ENCODE measurements around the gene LRRIQ1. TPM values are rescaled to one million over a fixed set of nuclear protein-coding genes. Genes with fewer than 3 reads are reported as not detected.
"Not testable (repeated sequence)": the region's sequence is repeated elsewhere in the genome, so short reads cannot be mapped to it uniquely, and the experiment has no call there.

LRRIQ1 gene
- total RNA-seq, 1 donor from 2014 or later, result not detected

DNA sequence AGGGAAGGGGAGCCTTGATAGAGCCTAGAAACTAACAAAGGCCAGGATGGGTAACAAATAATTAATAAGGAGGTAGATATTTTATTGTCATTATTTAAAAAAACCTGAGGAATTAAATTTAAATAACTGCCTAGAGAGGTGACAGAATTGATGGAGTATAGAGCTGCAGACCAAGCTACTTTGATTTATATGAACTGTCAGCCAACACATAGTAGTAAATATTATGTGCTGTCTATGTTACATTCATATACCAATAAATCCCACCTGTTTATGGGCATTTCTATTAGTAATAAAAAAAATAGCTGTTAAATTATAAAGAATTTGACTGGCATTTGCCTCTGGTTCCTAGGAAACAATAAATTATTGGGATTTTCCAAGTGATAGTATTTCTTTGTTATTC, 37.8 kb upstream of the LRRIQ1 start:
- Mint-ChIP-seq H3K27me3 (ENCODE audit: low read depth) (peaks cover 4% of the 10 kb centered on the region), H3K36me3 (ENCODE audit: low read depth) (no peaks in the 10 kb centered on the region), H3K4me1 (ENCODE audit: low read depth) (no peaks in the 10 kb centered on the region), H3K4me3 (ENCODE audit: unreplicated experiment) (no peak overlapping the region), H3K27ac (ENCODE audit: unreplicated experiment) (no peak overlapping the region), H3K9me3 (ENCODE audit: low read depth) (peaks cover 3% of the 10 kb centered on the region)
- DNase-seq (ENCODE audit: low spot score), result no peak
- TF ChIP-seq, protein P1, sequence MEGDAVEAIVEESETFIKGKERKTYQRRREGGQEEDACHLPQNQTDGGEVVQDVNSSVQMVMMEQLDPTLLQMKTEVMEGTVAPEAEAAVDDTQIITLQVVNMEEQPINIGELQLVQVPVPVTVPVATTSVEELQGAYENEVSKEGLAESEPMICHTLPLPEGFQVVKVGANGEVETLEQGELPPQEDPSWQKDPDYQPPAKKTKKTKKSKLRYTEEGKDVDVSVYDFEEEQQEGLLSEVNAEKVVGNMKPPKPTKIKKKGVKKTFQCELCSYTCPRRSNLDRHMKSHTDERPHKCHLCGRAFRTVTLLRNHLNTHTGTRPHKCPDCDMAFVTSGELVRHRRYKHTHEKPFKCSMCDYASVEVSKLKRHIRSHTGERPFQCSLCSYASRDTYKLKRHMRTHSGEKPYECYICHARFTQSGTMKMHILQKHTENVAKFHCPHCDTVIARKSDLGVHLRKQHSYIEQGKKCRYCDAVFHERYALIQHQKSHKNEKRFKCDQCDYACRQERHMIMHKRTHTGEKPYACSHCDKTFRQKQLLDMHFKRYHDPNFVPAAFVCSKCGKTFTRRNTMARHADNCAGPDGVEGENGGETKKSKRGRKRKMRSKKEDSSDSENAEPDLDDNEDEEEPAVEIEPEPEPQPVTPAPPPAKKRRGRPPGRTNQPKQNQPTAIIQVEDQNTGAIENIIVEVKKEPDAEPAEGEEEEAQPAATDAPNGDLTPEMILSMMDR (IDR thresholded peaks at IDR 0.05), result no peak

DNA sequence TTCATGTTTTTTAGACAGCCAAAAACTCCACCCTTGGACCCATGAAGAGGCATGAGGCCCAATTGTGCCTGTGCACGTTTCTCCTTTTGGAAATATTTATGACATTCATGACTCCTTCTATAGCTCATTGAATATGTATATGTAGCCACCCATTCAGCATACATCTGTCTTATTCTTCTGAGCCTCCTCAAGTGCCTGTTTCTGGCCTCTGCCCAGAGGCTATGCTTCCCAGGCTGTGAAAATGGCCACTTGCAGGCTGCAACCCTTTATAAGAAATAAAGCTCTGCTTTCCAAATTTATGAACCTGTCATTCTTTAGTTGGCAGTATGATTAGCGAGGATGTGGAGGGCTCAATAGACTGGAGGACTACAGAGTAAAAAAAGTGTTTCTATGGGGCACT, 35.4 kb upstream of the LRRIQ1 start:
- Mint-ChIP-seq H3K4me3 (ENCODE audit: unreplicated experiment) (no peak overlapping the region), H3K27ac (ENCODE audit: unreplicated experiment) (no peak overlapping the region), H3K27me3 (ENCODE audit: low read depth) (peaks cover 4% of the 10 kb centered on the region), H3K4me1 (ENCODE audit: low read depth) (no peaks in the 10 kb centered on the region), H3K9me3 (ENCODE audit: low read depth) (no peaks in the 10 kb centered on the region), H3K36me3 (ENCODE audit: low read depth) (no peaks in the 10 kb centered on the region)
- TF ChIP-seq, protein P1 (IDR thresholded peaks at IDR 0.05), result no peak
- DNase-seq (ENCODE audit: low spot score), result no peak

DNA sequence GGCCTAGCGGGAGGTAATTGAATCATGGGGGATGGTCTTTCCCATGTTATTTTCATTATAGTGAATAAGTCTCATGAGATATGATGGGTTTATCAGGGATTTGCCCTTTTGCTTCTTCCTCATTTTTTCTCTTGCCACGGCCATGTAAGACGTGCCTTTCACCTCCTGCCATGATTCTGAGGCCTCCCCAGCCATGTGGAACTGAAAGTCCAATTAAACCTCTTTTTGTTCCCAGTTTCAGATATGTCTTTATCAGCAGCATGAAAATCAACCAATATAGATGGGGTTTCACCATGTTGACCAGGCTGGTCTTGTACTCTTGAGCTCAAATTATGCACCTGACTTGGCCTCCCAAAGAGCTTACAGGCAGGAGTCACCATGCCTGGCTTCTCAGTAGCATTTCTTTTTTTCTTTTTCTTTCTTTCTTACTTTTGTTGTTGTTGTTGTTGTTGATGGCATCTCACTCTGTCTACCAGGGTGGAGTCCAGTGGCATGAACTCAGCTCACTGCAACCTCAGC, 33.3 kb upstream of the LRRIQ1 start:
- Mint-ChIP-seq H3K4me3 (ENCODE audit: unreplicated experiment) (no peak overlapping the region), H3K27ac (ENCODE audit: unreplicated experiment) (no peak overlapping the region), H3K36me3 (ENCODE audit: low read depth) (no peaks in the 10 kb centered on the region), H3K4me1 (ENCODE audit: low read depth) (no peaks in the 10 kb centered on the region), H3K9me3 (ENCODE audit: low read depth) (no peaks in the 10 kb centered on the region), H3K27me3 (ENCODE audit: low read depth) (peaks cover 7% of the 10 kb centered on the region)
- DNase-seq (ENCODE audit: low spot score), result no peak
- TF ChIP-seq, protein P1 (IDR thresholded peaks at IDR 0.05), result no peak

DNA sequence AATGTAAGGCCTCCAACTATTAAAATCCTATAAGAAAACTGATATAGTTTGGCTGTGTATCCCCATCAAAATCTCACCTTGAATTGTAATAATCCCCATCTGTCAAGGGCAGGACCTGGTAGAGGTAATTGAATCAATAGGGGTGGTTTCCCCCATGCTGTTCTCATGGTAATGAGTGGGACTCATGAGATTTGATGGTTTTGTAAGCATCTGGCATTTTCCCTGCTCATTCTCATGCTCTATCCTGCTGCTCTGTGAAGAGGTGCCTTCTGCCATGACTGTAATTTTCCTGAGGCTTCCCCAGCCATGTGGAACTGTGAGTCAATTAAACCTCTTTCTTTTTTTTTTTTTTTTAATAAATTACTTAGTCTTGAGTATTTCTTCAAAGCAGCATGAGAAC, 31.9 kb upstream of the LRRIQ1 start:
- no peak for DNase-seq (ENCODE audit: low spot score)
- H3K4me3 Mint-ChIP-seq (ENCODE audit: unreplicated experiment), result no peak overlapping the region
- H3K9me3 Mint-ChIP-seq (ENCODE audit: low read depth), result no peaks in the 10 kb centered on the region
- peaks cover 7% of the 10 kb centered on the region for H3K27me3 Mint-ChIP-seq (ENCODE audit: low read depth)
- no peak overlapping the region for H3K27ac Mint-ChIP-seq (ENCODE audit: unreplicated experiment)
- TF ChIP-seq, protein P1 (IDR thresholded peaks at IDR 0.05), result no peak
- no peaks in the 10 kb centered on the region for H3K36me3 Mint-ChIP-seq (ENCODE audit: low read depth)
- no peaks in the 10 kb centered on the region for H3K4me1 Mint-ChIP-seq (ENCODE audit: low read depth)

DNA sequence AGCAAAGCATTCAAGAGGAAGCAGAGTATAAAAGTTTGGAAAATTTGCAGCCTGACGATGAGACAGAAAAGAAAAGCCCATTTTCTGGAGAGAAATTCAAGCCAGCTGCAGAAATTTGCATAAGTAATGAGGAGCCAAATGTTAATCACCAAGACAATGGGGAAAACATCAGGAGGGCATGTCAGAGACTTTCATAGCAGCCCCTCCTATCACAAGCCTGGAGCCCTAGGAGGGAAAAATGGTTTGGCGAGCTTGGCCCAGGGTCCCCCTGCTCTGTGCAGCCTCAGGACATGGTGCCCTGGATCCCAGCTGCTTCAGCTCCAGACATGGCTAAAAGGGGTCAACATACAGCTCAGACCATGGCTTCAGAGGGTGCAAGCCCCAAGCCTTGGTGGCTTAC, 31.1 kb upstream of the LRRIQ1 start:
- H3K4me1 Mint-ChIP-seq (ENCODE audit: low read depth); H3K27ac Mint-ChIP-seq (ENCODE audit: unreplicated experiment); H3K36me3 Mint-ChIP-seq (ENCODE audit: low read depth); H3K4me3 Mint-ChIP-seq (ENCODE audit: unreplicated experiment); H3K9me3 Mint-ChIP-seq (ENCODE audit: low read depth); H3K27me3 Mint-ChIP-seq (ENCODE audit: low read depth); DNase-seq (ENCODE audit: low spot score): not testable (repeated sequence)

DNA sequence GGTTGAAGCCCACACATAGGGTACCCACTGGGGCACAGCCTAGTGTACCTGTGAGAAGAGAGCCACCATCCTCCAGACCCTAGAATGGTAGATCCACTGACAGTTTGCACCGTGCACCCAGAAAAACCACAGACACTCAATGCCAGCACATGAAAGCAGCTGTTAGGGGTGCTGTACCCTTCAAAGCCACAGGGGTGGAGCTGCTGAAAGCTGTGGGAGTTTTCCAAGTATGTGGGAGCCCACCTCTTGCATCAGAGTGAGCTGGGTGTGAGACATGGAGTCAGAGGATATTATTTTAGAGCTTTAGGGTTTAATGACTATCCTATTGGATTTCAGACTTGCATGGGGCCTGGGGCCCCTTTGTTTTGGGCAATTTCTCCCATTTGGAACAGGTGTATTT, 30.5 kb upstream of the LRRIQ1 start:
- Mint-ChIP-seq H3K9me3 (ENCODE audit: low read depth) (no peaks in the 10 kb centered on the region), H3K27me3 (ENCODE audit: low read depth) (peaks cover 5% of the 10 kb centered on the region), H3K36me3 (ENCODE audit: low read depth) (no peaks in the 10 kb centered on the region), H3K27ac (ENCODE audit: unreplicated experiment) (no peak overlapping the region), H3K4me3 (ENCODE audit: unreplicated experiment) (no peak overlapping the region), H3K4me1 (ENCODE audit: low read depth) (no peaks in the 10 kb centered on the region)
- TF ChIP-seq, protein P1 (IDR thresholded peaks at IDR 0.05), result no peak
- DNase-seq (ENCODE audit: low spot score), result no peak
